RCC 7860 (cell line): ENCODE data around the gene TNXB.
"Not testable (repeated sequence)": the region's sequence is repeated elsewhere in the genome, so short reads cannot be mapped to it uniquely, and the experiment has no call there.

Experiments
- DNase-seq: peaks from one replicate; pipeline ENCODE4 v3.0.0-alpha.2; 2015; ENCODE audit warnings: low spot score
- FAIRE-seq: peaks from 2 replicates; lab custom pipeline; 2012; peaks lifted over from hg19 to GRCh38; lab: Jason Lieb, UNC

Gene TNXB

DNA sequence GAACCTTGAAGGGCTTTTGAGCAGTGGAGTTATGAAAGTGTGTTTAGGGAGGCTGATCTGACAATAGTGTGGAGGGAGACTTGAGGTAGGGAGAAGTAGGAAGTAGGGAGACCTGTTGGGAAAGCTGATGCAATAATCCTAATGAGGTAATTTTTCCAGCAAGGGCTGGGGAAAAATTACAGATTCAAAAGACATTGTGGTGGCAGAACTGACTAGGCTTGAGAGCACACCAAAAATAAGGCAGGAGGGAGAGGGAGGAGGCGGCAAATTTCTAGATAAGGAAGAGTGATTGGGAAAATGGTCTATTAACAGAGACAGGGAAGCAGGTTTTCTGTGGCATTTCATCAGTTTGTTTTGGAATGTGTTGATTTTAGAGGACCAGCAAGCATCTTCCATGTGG, 37.1 kb upstream of the TNXB start:
- FAIRE-seq (no peak), DNase-seq (no peak)

DNA sequence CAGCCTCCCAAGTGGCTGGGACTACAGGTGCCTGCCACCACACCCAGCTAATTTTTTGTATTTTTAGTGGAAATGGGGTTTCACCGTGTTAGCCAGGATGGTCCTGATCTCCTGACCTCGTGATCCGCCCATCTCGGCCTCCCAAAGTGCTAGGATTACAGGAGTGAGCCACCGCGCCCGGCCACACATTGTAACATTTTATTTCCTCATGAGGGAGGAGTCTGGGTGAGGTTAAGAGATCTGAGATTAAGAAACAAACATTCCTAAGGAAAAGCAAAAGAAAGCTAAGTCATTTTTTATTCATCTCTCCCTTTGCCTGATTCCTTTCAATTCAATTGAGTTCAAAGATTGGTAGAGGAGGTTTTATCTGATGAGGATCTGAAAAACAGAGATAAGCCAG, 35.1 kb upstream of the TNXB start:
- FAIRE-seq = not testable (repeated sequence)

DNA sequence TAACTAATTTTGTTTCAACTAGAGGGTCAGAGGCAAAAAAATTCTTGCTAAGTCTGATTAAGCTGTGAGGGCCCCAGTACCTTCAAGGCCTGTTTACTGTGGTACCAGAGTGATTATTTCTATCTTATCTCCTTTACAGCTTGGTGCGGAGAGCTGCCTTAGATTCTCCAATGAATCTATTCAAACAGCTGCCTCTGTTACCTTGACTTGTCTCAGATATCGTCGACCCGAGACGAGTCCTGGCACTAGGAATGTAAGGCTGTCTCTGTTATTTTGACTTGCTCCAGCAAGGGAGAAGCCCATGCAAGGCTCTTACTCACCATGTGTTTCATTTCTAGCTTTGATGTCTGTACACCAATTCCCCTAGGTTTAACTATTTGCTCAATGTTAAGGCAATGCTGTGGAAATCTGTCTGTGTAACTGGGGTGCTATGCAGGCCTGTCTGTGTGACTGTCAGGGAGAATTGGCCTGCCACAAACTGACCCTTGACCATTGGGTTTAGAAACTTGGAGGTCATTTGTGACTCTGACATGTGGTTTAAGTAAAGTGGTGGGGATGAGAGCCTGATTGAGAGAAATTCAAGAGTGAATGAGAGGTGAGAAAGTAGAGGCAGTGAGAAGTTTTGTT, 31.4 kb upstream of the TNXB start:
- no peak for DNase-seq
- FAIRE-seq = no peak

More for the DNA sequence above, 35.1 kb upstream of the TNXB start:
- DNase-seq = not testable (repeated sequence)

DNA sequence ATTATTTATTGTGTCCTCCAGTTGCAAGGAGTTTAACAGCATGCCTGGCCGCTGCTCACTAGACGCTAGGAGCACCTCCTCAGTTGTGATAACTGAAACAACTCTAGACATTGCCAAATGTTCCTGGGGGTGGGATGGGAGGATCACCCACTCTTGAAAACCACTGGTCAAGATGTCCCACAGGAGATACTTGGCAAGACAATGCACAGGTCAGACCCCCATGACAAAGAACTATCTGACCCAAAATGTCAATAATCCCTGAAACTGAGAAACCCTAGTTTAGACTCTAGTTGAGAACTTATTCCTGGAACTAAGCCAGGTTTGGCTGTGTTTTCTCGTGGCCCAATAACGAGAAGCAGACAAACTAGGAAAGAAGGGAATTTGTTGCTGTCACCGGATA, 30.5 kb upstream of the TNXB start:
- FAIRE-seq (no peak), DNase-seq (no peak)

DNA sequence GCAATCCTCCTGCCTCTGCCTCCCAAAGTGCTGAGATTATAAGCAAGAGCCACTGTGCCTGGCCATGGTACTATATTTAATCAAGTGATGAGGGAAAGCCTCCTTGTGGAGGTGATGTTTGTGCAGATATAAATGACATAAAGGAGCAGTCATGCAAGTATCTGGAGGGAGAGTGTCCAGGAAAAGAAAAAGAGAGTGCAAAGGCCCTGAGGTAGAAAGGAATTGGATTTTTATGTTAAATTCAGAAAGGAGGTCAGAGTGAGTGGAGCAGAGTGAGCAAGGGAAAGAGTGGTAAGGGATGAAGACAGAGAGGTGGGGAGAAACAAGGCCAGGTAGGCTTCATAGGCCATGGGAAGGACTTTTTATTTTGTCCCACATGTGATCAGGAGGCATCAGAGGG, 28.3 kb upstream of the TNXB start:
- no peak for DNase-seq
- no peak for FAIRE-seq

DNA sequence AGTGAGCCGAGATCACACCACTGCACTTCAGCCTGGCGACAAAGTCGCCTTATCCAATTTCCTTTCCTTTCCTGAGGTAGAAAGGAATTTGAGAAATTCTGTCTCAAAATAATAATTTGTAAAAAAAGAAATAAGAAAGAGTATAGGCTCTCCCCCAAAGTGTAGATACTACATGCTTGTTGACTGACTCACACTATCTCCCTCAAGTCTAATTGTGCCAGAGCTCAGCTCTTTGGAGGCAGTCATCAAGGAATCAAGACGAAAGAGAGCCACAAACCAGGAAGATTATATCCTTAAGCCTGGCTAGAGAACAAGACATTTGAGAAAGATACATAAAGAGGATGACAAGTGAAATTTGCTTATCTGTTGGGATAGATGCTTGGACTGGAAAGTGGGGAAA, 24.6 kb upstream of the TNXB start:
- no peak for DNase-seq
- no peak for FAIRE-seq

DNA sequence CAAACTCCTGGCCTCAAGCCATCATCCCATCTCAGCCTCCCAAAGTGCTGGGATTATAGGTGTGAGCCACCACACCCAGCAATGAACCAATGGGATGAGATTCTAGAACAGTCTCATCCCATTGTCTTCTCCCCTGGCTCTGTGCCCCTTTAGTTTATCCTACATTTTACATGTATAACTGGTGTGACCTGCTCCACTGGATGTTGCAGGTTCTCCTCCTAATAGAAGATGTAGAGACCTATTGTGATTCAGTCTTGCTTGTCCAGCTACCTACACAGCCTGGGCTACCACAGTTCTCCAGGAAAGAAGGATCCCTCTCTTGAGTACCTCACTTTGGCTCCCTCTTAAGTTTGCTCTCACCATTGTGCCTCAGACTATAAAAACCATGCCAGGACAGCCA, 23.0 kb upstream of the TNXB start:
- FAIRE-seq = no peak

DNA sequence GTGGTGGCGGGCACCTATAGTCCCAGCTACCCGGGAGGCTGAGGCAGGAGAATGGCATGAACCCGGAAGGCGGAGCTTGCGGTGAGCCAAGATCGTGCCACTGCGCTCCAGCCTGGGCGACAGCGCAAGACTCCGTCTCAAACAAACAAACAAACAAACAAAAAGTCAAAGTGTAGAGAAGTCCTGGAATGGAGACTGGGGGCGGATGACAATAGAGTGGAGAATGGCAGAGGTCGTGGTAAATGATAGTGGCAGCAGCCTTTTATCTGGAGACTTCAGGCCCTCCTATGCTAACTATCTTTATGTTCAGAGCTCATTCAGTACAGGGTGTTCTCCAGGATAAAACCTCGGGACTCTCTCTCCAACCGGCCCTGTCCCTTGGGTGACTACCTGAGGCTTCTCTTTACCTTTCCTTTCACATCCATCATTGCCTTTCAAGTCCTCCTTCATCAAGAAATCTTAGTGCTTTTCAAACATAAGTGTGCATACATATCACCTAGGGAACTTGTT, 22.4 kb upstream of the TNXB start:
- no peak for FAIRE-seq

More for the DNA sequence above, 23.0 kb upstream of the TNXB start:
- no peak for DNase-seq

DNA sequence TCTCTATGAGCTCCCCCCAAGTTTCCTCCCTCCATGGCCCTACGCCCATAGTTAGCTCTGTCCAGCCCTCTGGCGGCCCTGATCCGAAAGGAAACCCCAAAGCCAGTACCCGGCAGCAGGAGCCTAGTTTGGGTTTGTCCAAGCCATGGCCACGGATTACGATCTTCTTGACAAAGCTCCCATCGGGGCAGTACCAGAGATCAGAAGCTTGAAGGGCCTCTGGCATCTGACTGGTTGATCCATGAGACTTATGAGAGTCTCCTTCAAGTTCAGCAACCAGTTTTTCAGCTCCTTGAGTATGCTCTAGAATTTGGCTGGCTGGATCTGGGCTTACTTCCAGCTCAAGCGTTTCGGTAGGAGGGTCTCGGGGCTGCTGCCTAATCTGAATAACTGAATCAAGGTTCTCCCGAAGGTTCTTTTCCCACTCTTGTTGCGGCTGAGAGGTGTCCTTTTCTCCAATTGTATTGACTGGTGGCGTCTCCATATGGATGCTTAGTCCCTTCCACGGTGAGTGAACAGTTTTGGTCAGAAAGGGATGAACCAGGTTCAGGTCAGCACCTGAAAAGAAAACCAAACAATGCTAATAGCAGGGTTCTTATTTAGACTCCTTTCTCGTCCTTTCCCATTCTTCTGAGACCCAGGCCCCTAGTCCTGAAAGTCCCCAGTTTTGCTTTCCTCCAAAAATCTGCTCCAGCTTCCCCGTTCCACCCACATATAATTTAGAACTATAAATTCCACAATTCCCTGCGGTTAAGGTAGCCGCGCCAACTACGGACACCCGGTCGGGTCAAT, 20.4 kb upstream of the TNXB start:
- FAIRE-seq (no peak), DNase-seq (no peak)

More for the DNA sequence above, 22.4 kb upstream of the TNXB start:
- DNase-seq = no peak

DNA sequence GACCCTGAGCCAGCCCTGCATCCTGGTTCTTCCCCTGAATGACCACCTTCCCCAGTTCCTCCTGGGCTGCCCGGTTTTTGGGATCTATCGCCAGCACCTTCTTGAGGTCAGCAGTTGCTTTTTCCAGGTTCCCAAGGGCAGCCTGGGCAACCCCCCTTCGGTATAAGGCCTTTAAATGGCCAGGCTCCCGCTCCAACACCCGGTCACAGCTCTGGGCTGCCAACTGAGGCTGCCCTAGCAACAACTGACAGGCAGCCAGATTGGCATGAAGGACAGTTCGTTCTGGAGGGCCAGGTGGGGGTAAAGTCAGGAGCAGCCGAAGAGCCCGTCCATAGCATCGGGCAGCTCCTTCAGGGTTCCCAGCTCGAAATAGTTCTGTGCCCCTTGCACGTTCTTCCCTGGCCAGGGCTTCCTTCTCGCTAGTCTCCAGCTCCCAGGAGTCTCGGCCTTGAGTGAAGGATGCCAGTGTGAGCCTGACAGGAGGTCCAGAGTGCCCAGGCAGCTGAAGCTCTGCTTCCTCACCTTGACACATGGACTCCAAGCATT, 19.7 kb upstream of the TNXB start:
- DNase-seq (no peak), FAIRE-seq (no peak)

DNA sequence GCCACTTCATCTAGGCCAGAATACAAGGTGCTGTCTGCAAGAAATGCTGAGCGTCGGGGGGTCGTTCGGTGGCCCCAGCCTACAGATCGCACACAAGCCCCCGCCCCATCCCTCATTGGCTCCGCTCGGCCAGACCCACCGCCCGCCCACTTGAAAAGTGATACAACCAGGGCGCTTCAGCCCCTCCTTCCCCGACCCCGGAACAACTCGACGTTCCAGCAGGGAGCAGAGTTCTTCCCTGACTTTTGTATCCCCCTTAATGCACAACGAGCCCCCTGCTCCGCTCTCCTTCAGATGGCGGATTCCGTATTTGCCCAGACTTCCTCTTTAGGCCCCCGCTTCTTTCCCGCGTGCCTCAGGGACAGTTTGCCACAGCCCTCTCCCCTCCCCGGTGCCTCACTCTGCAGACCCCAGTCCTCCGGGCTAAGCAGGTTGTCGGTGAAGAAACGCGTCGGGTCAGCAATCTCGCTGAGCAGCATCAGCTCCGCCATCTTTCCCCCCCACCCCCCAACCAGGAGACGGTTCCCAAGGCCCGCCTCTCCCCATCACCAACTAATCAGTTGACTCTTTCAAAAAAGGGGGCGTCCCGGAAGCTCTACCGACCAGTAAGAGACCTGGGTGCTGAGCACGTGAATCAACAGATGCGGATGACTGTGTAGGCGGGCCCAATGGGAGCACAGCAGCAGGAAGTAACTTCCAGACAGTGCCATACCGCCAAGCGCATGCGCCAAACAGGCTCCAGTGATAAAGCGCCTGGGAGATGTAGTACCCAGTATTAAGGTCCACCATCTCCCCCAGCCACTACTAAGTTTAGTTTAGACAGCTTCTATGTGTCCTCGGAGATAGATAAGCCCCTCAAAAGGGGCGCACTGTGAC, 18.8 kb upstream of the TNXB start, which contains the start of gene ATF6B:
Gene ATF6B, minus strand, starts transcription at position 530 of the 876 bp plus-strand sequence. Its CDS starts 39 bp downstream, at position 491.
- DNase-seq (peak; percentile 98), FAIRE-seq (peak; percentile 84)

DNA sequence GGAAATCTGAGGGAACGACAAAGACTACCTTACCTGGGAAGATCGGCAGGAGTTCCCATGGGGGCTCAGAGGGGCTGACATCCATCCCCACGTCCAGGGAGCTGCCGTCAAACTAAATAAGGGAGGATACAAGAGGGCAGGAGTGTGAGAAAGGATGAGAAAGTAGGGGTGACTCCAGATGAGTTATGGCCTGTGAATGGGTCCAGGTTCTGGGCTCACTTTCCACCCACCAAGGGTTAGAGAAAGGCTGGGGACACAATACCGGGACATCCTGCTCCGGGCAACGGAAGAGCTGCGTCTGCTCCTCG, 18.2 kb upstream of the TNXB start:
- DNase-seq = no peak
- FAIRE-seq = no peak

DNA sequence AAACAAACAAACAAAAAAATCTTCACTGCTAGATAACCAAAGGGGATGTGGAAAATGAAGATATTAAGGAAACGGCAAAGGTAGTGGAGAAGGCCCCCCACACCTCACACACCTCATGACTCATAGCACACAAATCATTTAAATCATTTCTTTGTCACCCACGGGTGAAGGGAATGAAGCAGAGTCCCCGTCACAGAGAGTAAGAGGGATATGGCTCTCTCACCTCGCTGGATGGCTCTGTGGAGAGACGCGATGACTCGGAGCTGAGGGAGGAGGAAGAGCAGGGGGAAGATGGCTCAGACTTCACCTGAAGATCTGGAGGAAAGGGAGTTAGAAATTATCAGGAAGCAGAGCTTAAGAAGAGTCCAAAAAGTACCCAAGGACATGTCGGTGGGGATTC, 17.7 kb upstream of the TNXB start:
- DNase-seq (no peak), FAIRE-seq (no peak)

DNA sequence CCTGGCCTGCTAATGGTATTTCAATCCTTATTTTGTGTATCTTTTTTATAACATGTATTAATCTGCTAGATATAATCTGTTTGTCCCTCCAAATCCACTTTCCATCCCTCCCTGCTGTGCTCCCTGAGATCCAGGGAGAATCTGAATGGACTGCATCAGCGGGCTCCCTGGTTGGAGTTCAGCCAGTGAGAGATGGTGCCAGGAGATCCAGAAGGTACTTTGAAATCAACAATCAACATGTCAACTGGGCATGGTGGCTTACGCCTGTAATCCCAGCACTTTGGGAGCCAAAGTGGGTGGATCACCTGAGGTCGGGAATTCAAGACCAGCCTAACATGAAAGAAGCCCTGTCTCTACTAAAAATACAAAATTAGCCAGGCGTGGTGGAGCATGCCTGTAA, 14.5 kb upstream of the TNXB start:
- FAIRE-seq = no peak
- DNase-seq = no peak

DNA sequence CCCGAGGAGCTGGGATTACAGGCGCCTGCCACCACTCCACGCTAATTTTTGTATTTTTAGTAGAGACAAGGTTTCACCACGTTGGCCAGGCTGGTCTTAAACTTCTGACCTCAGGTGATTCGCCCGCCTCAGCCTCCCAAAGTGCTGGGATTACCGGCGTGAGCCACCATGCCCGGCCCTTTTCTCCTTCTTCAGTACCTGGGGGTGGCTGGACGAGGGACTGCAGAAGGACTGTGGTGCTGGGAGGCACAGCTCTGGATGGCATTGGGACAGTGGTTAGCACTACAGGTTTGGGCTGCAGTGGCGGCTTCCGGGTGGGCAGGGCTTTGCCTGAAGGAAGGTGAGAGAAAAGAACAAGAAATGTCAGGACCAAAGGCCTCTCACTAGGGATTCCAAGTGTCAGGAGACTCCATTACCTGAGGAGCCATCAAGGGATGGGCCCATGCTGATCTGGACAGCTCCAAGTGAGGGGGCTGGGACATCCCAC, 11.5 kb upstream of the TNXB start:
- DNase-seq (no peak), FAIRE-seq (no peak)

DNA sequence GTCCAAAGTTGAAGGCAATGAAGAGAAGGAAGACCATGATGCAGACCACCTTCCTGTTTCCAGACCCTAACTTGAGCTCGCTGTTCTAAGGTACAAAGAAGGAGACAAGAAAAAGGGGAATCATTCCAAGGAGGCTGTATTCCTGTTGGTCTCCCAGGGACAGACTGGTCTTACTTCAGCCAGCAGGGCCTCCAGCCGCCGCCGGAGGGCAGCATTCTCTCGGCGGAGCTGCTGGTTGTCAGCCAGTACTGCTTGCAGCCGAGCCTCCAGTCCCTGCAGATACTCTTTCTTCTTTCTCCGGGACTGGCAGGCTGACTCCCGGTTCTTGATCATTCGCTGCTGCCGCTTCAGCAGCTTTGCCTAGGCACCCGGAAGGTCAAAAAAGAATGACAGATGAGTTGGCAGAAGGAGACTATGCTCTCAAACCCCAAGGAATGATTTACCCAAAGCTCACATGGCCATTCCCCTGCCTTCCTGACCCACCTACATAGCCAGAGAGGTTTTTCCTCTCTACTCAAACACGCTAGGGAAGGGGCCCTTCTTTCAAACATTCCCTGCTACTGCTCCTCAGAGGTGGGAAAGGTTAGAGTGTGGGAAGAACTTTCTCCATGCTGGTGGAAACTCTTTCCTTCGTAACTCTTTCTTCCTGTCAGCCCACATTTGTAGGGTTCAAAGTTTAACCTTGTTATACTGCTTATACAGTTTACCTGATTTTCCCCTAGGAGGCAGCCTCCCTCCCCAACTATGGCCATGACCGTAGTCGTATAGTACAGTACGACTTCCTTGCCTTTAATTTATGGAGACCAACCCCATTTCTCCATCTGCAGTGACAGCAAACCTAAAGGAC, 9.9 kb upstream of the TNXB start:
- no peak for FAIRE-seq
- DNase-seq = peak; percentile 44

DNA sequence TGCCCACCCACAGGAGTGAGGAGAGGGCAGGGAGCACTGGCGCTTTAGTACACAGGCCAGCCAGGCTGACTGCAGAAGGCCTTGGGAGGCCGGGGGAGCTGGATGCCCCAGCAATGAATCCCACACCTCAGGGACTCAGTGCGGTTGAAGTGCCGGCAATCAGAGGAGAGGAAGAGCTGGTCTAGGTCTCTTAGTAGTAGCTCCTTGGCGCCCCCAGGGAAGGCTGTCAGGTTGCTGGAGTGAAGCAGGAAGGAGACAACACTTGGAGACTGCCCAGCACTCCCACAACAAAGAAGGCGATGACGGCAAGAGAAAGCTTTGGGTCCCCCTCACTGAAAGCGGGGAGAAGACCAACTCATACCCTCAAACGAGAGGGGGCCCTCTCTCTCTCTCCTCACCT, 8.3 kb upstream of the TNXB start:
- no peak for FAIRE-seq
- no peak for DNase-seq

DNA sequence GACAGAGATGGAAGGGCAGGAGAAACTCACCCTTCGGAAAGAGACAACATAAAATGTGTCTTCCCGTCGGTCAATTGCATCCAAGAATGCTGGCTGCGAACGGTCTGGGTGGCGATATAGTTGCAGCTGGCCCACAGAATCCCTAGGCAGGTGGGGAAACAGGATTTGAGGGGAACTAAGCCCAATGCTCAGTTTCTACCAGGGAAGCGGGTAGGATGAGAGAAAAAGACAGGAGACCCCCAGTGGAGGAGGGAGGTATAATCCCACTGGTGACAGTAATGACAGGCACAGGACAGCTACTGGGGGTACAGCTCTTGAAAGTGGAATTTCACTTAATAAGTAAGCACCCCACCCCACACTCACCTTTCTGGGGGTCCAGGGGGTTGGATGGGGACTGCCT, 7.5 kb upstream of the TNXB start:
- no peak for FAIRE-seq

DNA sequence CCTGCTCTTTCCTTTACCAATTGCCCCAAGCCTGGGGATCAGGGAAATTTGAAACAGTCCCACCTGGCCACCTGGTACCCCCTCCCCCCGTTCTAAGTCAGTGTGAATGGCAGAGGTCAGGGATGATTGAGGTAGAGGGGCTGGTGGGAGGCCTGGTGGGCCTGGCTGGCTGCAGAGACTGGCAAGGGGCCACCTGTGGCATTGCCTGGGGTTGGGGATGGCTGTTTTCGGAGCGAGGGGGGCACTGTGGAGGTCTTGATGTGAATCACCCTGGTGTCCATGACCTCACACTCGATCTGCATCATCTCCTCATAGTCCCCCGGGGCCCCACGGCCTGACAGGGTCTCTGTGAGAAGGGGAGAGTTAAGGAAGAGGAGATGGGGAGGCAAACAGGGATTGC, 6.5 kb upstream of the TNXB start:
- FAIRE-seq = no peak

More for the DNA sequence above, 7.5 kb upstream of the TNXB start:
- DNase-seq = no peak

DNA sequence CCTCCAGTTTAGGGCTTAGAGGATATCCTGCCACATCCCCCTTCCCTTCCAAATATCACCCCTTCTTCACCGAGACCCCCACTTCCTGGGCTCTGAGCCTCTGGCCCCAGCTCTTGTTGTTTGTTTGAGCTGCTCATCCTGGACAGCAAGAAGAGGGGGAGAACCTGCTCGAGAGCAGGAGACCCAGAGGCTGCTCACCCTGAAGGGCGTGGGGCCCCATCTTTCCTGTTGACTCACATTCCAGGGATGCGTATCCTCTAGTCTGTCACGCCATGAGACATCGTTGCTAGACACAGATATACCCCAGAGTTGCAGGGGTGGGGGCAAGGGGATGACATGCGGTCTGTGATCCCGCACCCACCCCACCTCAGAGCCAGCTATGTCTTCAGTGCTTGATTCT, 5.7 kb upstream of the TNXB start:
- no peak for FAIRE-seq
- no peak for DNase-seq

More for the DNA sequence above, 6.5 kb upstream of the TNXB start:
- DNase-seq = no peak
